Measurements from ENCODE around the gene HDAC10. TPM values are rescaled to one million over a fixed set of nuclear protein-coding genes. Genes with fewer than 3 reads are reported as not detected.

The HDAC10 gene
- total and polyA plus RNA-seq, 10 of the 15 experiments (the other 5 are each of a cell fraction or from before 2014, with no cell fraction given): 0.26 to 48.6 (median 5.0) TPM

DNA sequence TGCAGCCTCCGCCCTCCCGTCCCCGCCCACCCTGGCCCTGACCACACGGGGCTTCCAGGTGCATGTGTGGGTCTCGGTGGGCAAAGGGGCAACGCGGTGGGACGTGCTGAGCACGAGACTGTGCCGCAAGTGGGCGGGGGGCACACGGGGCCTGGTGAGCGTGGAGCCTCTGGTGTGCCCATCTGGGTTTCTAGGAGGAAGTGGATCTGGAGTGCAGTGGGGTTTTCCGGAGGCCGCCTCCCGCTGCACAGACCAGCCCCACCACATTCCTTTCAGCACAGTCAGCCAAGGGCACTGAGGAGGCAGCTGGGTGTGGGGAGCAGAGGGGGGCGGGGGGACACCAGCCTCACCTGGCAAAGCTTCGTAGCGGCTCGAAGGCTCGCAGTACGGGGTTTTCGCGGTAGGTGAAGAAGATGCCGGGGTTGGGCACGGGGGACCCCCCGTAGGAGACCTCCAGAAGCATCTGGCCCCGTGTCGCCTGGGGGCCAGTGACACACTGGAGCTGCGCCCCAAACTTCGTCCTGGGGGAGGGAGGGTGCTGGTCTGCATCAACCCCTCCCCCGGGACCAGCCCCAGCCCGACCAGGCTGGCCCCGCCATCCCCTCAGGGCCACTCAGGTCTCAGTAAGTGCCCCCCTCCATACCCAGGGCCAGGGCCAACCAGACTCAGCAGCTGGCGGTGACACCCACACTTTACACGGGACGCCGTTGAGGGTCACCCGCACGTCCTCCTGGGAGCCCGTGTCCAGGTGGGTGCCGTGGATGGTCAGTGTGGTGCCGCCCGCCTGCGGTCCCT lies 31.5 kb upstream of the HDAC10 start:
- Histone ChIP-seq H3K9me3 (replicated peaks; ENCODE audit: control insufficient read depth, insufficient read depth, low read length) (no peaks in the 10 kb centered on the region), H3K27me3 (replicated peaks in 1 of 2; ENCODE audit: control insufficient read depth in 2 of 2, insufficient read depth in 2 of 2, low read length in 1 of 2) (no peaks in the 10 kb centered on the region), H3K27ac (ENCODE audit: control insufficient read depth, insufficient read depth) (no peak overlapping the region), H2AFZ (ENCODE audit: control insufficient read depth, low read depth, low read length) (no peak overlapping the region), H3K36me3 (ENCODE audit: control insufficient read depth in 2 of 2, insufficient read depth in 2 of 2, low read length in 1 of 2) (peaks cover 0 to 51% of the 10 kb centered on the region in 2 experiments; a peak in 3 of 4 replicates), H3K79me2 (ENCODE audit: control insufficient read depth, insufficient read depth, low read length) (no peaks in the 10 kb centered on the region), H3K9ac (ENCODE audit: control insufficient read depth, insufficient read depth, low read length) (no peak overlapping the region), H4K20me1 (ENCODE audit: control insufficient read depth, insufficient read depth) (no peaks in the 10 kb centered on the region), H3K4me3 (no peak overlapping the region), H3K4me1 (ENCODE audit: control insufficient read depth, insufficient read depth, low read length) (no peaks in the 10 kb centered on the region), H3K4me2 (ENCODE audit: control insufficient read depth, insufficient read depth) (no peak overlapping the region)
- ChIA-PET POLR2A (no interaction called here), RAD21 (ENCODE audit: unreplicated experiment) (no interaction called here), SMC1A (ENCODE audit: uncharacterized antibody, unreplicated experiment) (no interaction called here), CTCF (no interaction called here)
- 92% methylated on average over 41 of the region's 45 CpGs for WGBS (ENCODE audit: insufficient coverage, insufficient replicate concordance, low lambda C conversion rate, missing lambda C conversion rate)
- DNase-seq (ENCODE audit: low read depth, low spot score) (no peak), ATAC-seq (no peak), FAIRE-seq (no peak)
- BruUV-seq (replicated peaks): no TSS peak
- TF ChIP-seq, protein P1, sequence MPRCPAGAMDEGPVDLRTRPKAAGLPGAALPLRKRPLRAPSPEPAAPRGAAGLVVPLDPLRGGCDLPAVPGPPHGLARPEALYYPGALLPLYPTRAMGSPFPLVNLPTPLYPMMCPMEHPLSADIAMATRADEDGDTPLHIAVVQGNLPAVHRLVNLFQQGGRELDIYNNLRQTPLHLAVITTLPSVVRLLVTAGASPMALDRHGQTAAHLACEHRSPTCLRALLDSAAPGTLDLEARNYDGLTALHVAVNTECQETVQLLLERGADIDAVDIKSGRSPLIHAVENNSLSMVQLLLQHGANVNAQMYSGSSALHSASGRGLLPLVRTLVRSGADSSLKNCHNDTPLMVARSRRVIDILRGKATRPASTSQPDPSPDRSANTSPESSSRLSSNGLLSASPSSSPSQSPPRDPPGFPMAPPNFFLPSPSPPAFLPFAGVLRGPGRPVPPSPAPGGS (IDR thresholded peaks at IDR 0.05; ENCODE audit: borderline replicate concordance, insufficient read depth, low read depth, low read length, poor library complexity, severe bottlenecking): no peak
- TF ChIP-seq CBX3 (IDR thresholded peaks at IDR 0.05; ENCODE audit: borderline replicate concordance, low read depth) (no peak), MYC (IDR thresholded peaks at IDR 0.05; ENCODE audit: insufficient read depth, insufficient read length, insufficient replicate concordance, low read length, severe bottlenecking) (no peak), BMI1 (IDR thresholded peaks at IDR 0.05; ENCODE audit: borderline replicate concordance) (no peak), SP1 (IDR thresholded peaks at IDR 0.05; ENCODE audit: low read depth, low read length) (no peak), TARDBP (IDR thresholded peaks at IDR 0.05; ENCODE audit: borderline replicate concordance) (no peak), RAD51 (IDR thresholded peaks at IDR 0.05) (no peak), FOXM1 (IDR thresholded peaks at IDR 0.05; ENCODE audit: low read depth, low read length) (no peak), ZNF274 (IDR thresholded peaks at IDR 0.05; ENCODE audit: insufficient read depth, insufficient read length) (no peak), BHLHE40 (IDR thresholded peaks at IDR 0.05; ENCODE audit: borderline replicate concordance in 1 of 2, low read depth in 2 of 2, low read length in 1 of 2) (no peak), RFX5 (IDR thresholded peaks at IDR 0.05; ENCODE audit: low read depth, low read length) (no peak), ZBED1 (IDR thresholded peaks at IDR 0.05; ENCODE audit: borderline replicate concordance) (no peak), POLR2A (IDR thresholded peaks at IDR 0.05; ENCODE audit: low read depth, low read length) (no peak), ZNF217 (IDR thresholded peaks at IDR 0.05) (no peak), NR2C2 (IDR thresholded peaks at IDR 0.05; ENCODE audit: borderline replicate concordance, control insufficient read depth, insufficient read length, low read depth) (no peak), EP300 (IDR thresholded peaks at IDR 0.05; ENCODE audit: borderline replicate concordance in 1 of 2, control insufficient read depth in 1 of 2, low read depth in 2 of 2, low read length in 2 of 2) (no peak), FOS (IDR thresholded peaks at IDR 0.05; ENCODE audit: borderline replicate concordance, extremely low read depth, insufficient read length) (no peak)
- TF ChIP-seq, protein P2, sequence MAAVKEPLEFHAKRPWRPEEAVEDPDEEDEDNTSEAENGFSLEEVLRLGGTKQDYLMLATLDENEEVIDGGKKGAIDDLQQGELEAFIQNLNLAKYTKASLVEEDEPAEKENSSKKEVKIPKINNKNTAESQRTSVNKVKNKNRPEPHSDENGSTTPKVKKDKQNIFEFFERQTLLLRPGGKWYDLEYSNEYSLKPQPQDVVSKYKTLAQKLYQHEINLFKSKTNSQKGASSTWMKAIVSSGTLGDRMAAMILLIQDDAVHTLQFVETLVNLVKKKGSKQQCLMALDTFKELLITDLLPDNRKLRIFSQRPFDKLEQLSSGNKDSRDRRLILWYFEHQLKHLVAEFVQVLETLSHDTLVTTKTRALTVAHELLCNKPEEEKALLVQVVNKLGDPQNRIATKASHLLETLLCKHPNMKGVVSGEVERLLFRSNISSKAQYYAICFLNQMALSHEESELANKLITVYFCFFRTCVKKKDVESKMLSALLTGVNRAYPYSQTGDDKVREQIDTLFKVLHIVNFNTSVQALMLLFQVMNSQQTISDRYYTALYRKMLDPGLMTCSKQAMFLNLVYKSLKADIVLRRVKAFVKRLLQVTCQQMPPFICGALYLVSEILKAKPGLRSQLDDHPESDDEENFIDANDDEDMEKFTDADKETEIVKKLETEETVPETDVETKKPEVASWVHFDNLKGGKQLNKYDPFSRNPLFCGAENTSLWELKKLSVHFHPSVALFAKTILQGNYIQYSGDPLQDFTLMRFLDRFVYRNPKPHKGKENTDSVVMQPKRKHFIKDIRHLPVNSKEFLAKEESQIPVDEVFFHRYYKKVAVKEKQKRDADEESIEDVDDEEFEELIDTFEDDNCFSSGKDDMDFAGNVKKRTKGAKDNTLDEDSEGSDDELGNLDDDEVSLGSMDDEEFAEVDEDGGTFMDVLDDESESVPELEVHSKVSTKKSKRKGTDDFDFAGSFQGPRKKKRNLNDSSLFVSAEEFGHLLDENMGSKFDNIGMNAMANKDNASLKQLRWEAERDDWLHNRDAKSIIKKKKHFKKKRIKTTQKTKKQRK (IDR thresholded peaks at IDR 0.05; ENCODE audit: low read depth, low read length): no peak
- in situ Hi-C loops (cut with MboI) (no loop called here), intact Hi-C loops (cut with micrococcal nuclease; ENCODE audit: unreplicated experiment) (no loop called here)

Data from GM12878 (cell line).